Activated T-helper 17 cell treated with anti-CD3 and anti-CD28 coated beads, Interleukin-2, amount 50 U/mL, for 72 hours (primary cell): Measurements from ENCODE around the gene ADAMTSL2. TPM values are rescaled to one million over a fixed set of nuclear protein-coding genes. Genes with fewer than 3 reads are reported as not detected.
"Not testable (repeated sequence)": the region's sequence is repeated elsewhere in the genome, so short reads cannot be mapped to it uniquely, and the experiment has no call there.

Experiments
- ATAC-seq: fragments of 150-1000 bp; cut with Tn5 transposase; replicated peaks from 2 replicates; pipeline ENCODE4 v1.10.0; 2021; ENCODE audit warnings: mild to moderate bottlenecking, moderate library complexity
- H3K27ac Mint-ChIP-seq: one replicate; pipeline ENCODE4 v1.8.0; 2022; ENCODE audit warnings: mixed read lengths
- H3K27me3 Mint-ChIP-seq: one replicate; pipeline ENCODE4 v1.8.0; 2022; ENCODE audit warnings: mixed read lengths
- H3K36me3 Mint-ChIP-seq: one replicate; pipeline ENCODE4 v1.8.0; 2022; ENCODE audit warnings: low read depth, mild to moderate bottlenecking, mixed read lengths
- H3K4me1 Mint-ChIP-seq: one replicate; pipeline ENCODE4 v1.8.0; 2022; ENCODE audit warnings: mixed read lengths
- H3K4me3 Mint-ChIP-seq: one replicate; pipeline ENCODE4 v1.8.0; 2022; ENCODE audit warnings: mild to moderate bottlenecking, mixed read lengths
- H3K9me3 Mint-ChIP-seq: one replicate; pipeline ENCODE4 v1.8.0; 2022; ENCODE audit warnings: mixed read lengths
- total RNA-seq, 2 donors: library from RNA; stranded (reverse); gene quantifications; one replicate each; pipeline ENCODE4 v1.2.3, GENCODE V29; 2022

The ADAMTSL2 gene
- total RNA-seq, 2 donors from 2014 or later = not detected

DNA sequence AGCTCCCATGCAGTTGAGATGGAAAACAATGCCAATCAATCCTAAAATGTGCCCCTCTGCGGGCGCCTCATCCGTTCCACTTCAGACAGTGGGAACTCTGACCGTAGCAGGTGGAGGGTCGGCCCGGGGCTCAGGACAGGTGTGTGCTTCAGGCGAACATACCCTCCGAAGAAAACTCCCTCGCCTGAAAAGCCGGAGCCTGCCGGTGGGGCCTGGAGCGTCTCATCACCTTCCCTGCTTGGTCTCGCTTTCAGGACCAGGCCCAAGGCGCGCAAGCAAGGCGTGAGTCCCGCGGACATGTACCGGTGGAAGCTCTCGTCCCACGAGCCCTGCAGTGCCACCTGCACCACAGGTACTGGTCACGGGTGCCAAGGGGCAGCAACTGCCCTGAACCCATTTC is 26.4 kb downstream of the ADAMTSL2 start:
- Mint-ChIP-seq H3K9me3 (no peaks in the 10 kb centered on the region), H3K27me3 (peaks cover 13% of the 10 kb centered on the region), H3K27ac (no peak overlapping the region), H3K4me1 (no peaks in the 10 kb centered on the region), H3K4me3 (no peak overlapping the region), H3K36me3 (no peaks in the 10 kb centered on the region)
- ATAC-seq = no peak

DNA sequence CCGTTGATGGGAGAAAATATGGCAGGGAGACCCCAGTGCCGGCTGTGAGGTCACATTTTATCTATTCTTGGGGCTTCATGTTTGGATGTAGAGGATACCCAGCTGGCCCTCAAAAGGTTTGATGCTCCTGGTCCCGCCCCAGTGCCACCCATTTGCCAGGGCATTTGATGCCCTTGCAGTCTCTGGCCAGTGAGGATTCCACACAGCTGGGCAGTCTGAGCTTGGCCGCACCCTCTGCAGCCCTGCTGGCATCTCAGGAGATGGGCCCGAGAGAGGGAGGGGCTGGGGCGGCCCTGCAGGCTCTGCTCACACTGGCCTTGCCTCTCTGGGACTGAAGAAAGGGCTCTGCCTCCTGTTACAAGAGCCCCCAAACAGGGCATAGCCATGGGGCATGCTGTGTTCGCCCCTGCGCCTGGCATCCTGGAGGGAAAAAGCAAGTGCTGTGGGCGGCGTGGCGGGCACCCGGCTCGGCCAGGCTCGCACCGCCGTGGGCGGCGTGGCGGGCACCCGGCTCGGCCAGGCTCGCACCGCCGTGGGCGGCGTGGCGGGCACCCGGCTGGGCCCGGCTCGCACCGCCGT is 27.6 kb downstream of the ADAMTSL2 start:
- ATAC-seq = no peak
- H3K4me1 Mint-ChIP-seq = no peaks in the 10 kb centered on the region
- no peak overlapping the region for H3K27ac Mint-ChIP-seq
- no peaks in the 10 kb centered on the region for H3K36me3 Mint-ChIP-seq
- H3K9me3 Mint-ChIP-seq = no peaks in the 10 kb centered on the region
- H3K4me3 Mint-ChIP-seq = no peak overlapping the region
- peaks cover 10% of the 10 kb centered on the region for H3K27me3 Mint-ChIP-seq

DNA sequence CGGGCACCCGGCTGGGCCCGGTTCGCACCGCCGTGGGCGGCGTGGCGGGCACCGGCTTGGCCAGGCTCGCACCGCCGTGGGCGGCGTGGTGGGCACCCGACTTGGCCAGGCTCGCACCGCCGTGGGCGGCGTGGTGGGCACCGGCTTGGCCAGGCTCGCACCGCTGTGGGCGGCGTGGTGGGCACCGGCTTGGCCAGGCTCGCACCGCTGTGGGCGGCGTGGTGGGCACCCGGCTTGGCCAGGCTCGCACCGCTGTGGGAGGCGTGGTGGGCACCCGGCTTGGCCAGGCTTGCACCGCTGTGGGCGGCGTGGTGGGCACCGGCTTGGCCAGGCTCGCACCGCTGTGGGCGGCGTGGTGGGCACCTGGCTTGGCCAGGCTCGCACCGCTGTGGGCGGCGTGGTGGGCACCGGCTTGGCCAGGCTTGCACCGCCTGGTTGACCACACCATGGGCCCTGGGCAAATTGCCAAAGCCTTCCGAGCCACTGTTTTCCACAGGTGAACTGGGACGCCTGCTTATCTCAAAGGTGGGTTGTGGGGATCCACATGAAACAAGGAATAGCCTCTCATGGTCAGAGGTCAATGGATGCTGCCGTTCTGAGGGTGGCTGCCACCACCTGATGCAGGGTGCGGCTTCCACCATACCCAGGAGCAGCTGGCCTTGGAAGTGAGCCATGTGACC is 28.2 kb downstream of the ADAMTSL2 start:
- Mint-ChIP-seq H3K9me3 (no peaks in the 10 kb centered on the region), H3K4me1 (no peaks in the 10 kb centered on the region), H3K27me3 (peaks cover 10% of the 10 kb centered on the region), H3K27ac (no peak overlapping the region), H3K36me3 (no peaks in the 10 kb centered on the region), H3K4me3 (no peak overlapping the region)
- no peak for ATAC-seq

DNA sequence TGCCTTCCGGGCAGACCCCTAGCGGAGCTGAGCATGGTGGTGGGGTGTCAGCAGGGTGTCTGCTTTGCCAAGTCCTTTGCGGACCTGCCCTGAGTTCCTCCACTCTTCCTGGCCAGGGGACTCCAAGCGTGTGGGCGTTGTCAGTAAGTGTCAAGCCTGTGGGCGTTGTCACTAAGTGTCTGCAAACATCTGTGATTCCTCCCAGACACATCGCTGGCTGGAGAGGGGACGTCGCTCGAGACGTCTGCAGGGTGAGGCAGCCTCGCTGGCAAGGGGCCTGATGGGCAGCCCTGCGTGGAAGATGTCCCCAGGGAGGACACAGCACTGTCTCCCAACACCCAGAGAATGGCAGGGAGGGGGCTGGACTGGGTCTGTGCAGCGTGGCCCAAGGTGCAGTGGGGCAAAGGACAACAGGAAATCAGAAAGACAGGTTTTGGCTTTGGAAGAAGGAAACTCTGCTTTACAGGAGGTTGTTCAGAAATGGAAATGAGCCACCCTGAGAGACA is 28.8 kb downstream of the ADAMTSL2 start:
- no peaks in the 10 kb centered on the region for H3K9me3 Mint-ChIP-seq
- no peak overlapping the region for H3K27ac Mint-ChIP-seq
- H3K4me3 Mint-ChIP-seq = no peak overlapping the region
- H3K27me3 Mint-ChIP-seq = peaks cover 5% of the 10 kb centered on the region
- no peaks in the 10 kb centered on the region for H3K36me3 Mint-ChIP-seq
- ATAC-seq = no peak
- H3K4me1 Mint-ChIP-seq = no peaks in the 10 kb centered on the region

DNA sequence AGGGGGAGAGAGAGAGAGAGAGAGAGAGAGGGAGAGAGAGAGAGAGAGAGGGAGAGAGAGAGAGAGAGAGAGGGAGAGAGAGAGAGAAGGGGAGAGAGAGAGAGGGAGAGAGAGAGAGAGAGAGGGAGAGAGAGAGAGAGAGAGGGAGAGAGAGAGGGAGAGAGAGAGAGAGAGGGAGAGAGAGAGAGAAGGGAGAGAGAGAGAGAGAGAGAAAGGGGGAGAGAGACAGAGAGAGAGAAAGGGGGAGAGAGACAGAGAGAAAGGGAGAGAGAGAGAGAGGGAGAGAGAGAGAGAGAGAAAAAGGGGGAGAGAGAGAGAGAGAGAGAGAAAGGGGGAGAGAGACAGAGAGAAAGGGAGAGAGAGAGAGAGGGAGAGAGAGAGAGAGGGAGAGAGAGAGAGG is 29.3 kb downstream of the ADAMTSL2 start:
- not testable (repeated sequence) for H3K27ac Mint-ChIP-seq, H3K36me3 Mint-ChIP-seq, H3K4me3 Mint-ChIP-seq, H3K9me3 Mint-ChIP-seq, H3K4me1 Mint-ChIP-seq, H3K27me3 Mint-ChIP-seq, ATAC-seq

DNA sequence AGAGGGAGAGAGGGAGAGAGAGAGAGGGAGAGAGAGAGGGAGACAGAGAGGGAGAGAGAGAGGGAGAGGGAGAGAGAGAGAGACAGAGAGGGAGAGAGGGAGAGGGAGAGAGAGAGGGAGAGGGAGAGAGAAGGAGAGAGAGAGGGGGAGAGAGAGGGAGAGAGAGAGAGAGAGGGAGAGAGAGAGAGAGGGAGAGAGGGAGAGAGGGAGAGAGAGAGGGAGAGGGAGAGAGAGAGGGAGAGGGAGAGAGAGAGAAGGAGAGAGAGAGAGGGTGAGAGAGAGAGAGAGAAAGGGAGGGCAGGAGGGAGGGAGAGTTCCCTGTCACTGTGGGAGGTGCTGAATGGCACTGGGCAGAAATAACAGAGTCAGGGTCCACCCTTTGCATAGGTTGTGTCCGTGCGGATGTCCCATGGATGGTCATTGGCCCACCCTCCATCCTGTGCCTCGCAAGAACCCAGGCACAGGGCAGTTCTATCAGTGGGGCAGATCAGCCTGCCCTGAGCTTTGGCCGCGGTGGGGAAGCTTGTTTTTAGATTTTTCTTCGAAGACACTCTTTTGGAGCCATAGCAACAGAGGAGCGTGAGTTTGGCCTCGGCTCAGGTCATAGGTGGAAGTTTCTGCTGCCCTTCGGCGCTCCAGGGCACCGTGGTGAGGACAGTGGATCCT is 30.1 kb downstream of the ADAMTSL2 start:
- Mint-ChIP-seq H3K27ac (no peak overlapping the region), H3K36me3 (no peaks in the 10 kb centered on the region), H3K4me3 (no peak overlapping the region), H3K9me3 (no peaks in the 10 kb centered on the region), H3K27me3 (no peaks in the 10 kb centered on the region), H3K4me1 (no peaks in the 10 kb centered on the region)
- ATAC-seq = no peak

DNA sequence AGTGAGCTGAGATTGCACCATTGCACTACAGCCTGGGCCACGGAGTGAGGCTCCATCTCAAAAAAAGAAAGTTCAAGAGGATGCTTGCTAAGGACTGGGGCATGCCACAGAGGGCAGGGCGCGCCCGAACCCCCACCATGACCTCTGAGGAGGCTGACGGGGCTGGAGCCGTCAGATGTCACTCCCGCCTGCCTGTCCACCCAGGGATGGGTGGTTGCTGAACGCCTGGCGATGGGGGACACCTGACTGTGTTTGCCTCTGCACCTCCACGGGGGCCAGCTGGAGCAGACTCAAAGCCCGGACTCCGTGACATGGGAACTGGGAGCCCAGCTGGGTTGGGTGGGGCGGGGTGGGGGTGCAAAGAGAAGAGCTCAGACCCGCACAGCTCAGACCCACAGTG is 31.9 kb downstream of the ADAMTSL2 start:
- H3K4me1 Mint-ChIP-seq = no peaks in the 10 kb centered on the region
- H3K27me3 Mint-ChIP-seq = no peaks in the 10 kb centered on the region
- no peak overlapping the region for H3K4me3 Mint-ChIP-seq
- no peak for ATAC-seq
- H3K27ac Mint-ChIP-seq = no peak overlapping the region
- no peaks in the 10 kb centered on the region for H3K36me3 Mint-ChIP-seq
- H3K9me3 Mint-ChIP-seq = no peaks in the 10 kb centered on the region

DNA sequence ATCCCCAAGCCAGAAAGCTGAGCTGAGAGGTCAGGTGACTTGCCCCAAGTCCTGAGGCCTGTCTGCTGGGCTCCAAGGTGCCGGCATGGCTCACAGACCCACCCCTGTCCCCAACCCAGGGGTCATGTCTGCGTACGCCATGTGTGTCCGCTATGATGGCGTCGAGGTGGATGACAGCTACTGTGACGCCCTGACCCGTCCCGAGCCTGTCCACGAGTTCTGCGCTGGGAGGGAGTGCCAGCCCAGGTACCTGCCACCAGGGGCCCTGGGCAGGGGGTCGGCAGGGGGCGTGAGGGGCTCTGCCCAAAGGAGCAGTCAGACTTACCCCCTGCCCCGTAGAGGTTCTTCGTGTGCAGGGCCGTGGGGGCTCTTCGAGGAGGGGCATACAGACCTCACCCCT is 32.3 kb downstream of the ADAMTSL2 start:
- Mint-ChIP-seq H3K4me3 (no peak overlapping the region), H3K4me1 (no peaks in the 10 kb centered on the region), H3K36me3 (no peaks in the 10 kb centered on the region), H3K27me3 (no peaks in the 10 kb centered on the region), H3K9me3 (no peaks in the 10 kb centered on the region), H3K27ac (no peak overlapping the region)
- no peak for ATAC-seq

DNA sequence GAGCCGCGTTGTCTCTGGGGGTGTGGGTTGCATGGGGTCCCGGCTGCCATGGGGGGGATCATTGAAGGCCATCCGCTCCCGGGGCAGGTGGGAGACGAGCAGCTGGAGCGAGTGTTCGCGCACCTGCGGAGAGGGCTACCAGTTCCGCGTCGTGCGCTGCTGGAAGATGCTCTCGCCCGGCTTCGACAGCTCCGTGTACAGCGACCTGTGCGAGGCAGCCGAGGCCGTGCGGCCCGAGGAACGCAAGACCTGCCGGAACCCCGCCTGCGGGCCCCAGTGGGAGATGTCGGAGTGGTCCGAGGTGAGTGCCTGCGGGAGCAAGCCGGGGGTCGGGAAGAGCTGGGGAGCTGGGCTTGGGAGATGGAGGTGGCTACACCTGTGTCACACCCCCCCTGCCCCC is 33.7 kb downstream of the ADAMTSL2 start:
- Mint-ChIP-seq H3K9me3 (no peaks in the 10 kb centered on the region), H3K27me3 (no peaks in the 10 kb centered on the region), H3K4me1 (no peaks in the 10 kb centered on the region), H3K27ac (no peak overlapping the region), H3K36me3 (no peaks in the 10 kb centered on the region), H3K4me3 (no peak overlapping the region)
- ATAC-seq = no peak

DNA sequence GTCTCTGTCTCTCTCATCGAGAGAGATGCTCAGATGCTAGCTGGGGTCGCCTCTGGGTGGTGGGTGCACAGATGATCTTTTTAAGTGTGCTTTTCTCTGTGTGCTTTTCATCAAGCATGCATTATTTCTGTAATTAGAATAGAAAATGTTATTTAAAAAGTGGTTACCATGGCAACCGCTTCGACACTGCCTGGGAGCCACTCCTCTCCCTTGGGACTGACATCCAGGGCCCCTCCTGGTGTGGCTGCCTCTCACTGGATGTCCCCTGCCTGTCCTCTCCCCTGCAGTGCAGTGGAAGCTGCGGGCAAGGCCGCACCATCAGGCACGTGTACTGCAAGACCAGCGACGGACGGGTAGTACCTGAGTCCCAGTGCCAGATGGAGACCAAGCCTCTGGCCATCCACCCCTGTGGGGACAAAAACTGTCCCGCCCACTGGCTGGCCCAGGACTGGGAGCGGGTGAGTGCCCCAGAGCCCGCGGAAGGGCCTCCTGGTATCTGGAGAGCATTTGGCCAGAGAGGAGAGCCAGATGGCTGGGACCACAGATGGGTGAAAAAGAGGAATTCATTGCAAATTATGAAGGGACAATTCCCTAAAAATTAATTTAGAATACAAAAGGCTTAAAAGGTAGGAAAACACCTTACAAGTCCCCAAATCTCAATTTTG is 34.7 kb downstream of the ADAMTSL2 start:
- Mint-ChIP-seq H3K4me3 (no peak overlapping the region), H3K27ac (no peak overlapping the region), H3K4me1 (no peaks in the 10 kb centered on the region), H3K9me3 (no peaks in the 10 kb centered on the region), H3K36me3 (no peaks in the 10 kb centered on the region), H3K27me3 (no peaks in the 10 kb centered on the region)
- no peak for ATAC-seq

DNA sequence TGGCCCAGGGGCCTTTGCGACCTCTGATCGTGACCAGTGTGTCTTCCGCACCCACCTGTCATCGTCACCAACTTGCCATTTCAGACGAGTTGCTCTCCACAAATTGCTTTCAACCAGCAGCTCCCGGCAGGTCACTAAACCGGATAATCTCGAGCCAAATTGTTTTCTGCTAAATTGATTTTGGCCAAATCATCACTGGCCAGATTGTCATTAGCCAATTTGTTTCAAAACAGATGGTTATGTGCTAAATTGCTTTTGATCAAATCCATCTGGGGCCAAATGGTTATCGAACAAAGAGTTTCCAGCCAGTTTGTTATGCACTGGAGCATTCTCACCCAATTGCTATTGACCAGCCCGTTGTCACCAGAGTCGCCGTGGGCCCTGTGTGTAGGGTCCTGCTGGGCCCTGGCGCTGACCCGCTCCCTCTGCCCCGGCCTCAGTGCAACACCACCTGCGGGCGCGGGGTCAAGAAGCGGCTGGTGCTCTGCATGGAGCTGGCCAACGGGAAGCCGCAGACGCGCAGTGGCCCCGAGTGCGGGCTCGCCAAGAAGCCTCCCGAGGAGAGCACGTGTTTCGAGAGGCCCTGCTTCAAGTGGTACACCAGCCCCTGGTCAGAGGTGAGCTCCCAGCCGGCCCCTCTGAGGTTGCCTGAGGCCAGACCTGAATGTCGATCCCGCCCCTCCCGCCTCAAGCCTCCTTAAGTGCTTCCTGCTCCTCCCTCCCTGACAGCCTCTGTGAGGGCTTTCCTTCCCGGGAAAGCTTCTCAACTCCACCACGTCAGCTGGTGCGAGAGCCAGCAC is 35.6 kb downstream of the ADAMTSL2 start:
- H3K36me3 Mint-ChIP-seq = no peaks in the 10 kb centered on the region
- no peak for ATAC-seq
- H3K4me1 Mint-ChIP-seq = no peaks in the 10 kb centered on the region
- H3K4me3 Mint-ChIP-seq = no peak overlapping the region
- H3K9me3 Mint-ChIP-seq = no peaks in the 10 kb centered on the region
- no peak overlapping the region for H3K27ac Mint-ChIP-seq
- H3K27me3 Mint-ChIP-seq = no peaks in the 10 kb centered on the region

DNA sequence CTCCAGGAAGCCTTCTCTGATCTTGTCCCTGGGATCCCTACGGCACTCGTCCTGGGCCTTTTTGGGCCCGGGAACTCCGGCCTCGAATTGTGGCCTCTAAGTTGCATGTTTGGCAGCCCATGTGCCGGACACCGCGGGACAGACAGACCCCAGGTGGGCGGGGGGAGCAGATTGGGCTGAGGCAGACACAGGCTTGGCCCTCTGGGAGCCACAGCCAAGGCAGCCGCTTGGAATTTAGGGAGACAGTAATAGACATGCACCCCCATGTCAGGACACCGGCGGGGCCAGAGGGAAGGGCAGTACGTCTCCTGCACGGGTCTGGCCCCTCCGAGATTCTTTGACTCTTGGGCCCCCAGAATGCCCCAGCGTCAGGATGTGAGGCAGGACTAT is 36.2 kb downstream of the ADAMTSL2 start:
- no peak for ATAC-seq
- no peak overlapping the region for H3K27ac Mint-ChIP-seq
- H3K36me3 Mint-ChIP-seq = no peaks in the 10 kb centered on the region
- peaks cover 4% of the 10 kb centered on the region for H3K27me3 Mint-ChIP-seq
- H3K4me1 Mint-ChIP-seq = no peaks in the 10 kb centered on the region
- H3K9me3 Mint-ChIP-seq = no peaks in the 10 kb centered on the region
- H3K4me3 Mint-ChIP-seq = no peak overlapping the region

DNA sequence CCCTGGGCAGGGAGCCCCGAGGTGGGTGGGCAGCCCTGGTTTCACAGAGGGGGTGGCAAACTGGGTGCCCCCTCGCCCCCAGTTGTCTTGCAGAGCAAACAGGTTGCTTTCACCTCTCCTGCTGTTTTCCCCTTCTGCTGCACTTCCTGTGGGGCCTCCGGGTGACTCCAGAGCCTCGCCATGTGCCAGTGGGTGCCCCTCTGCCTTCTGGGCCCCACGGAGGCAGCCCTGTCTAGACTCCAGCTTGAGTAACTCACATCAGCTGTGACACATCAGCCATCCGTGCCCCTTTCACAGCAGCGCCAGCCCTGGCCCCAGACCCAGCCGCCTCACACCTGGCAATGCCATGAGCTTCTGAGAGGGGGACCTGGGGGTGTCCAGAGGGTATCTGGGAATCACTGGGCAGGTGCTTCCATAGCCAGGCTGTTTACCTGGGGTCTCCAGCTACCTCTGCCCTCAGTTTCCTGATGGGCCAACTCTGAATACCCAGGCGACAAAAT is 36.9 kb downstream of the ADAMTSL2 start:
- H3K4me3 Mint-ChIP-seq = no peak overlapping the region
- H3K4me1 Mint-ChIP-seq = no peaks in the 10 kb centered on the region
- H3K9me3 Mint-ChIP-seq = no peaks in the 10 kb centered on the region
- peaks cover 7% of the 10 kb centered on the region for H3K27me3 Mint-ChIP-seq
- no peaks in the 10 kb centered on the region for H3K36me3 Mint-ChIP-seq
- ATAC-seq = no peak
- H3K27ac Mint-ChIP-seq = no peak overlapping the region
